GM10248 (cell line): Measurements from ENCODE around the gene SCGB1C2.

Experiments
- CTCF ChIA-PET: fragments of 300-600 bp; sonication (Branson Sonifier 250); formaldehyde crosslinking; extraction: SDS; loops from one replicate; lab custom pipeline; 2021; ENCODE audit warnings: antibody characterized with exemption; lab: Yijun Ruan, JAX
- POLR2A ChIA-PET: fragments of 350-650 bp; sonication (Branson Sonifier 250); formaldehyde crosslinking; extraction: SDS; loops from one replicate; lab custom pipeline; 2020; ENCODE audit warnings: antibody characterized with exemption; lab: Yijun Ruan, JAX
- DNase-seq: peaks from one replicate; pipeline ENCODE4 v3.0.0; 2012; ENCODE audit errors: extremely low spot score
- CTCF ChIP-seq: IDR thresholded peaks from 2 replicates; pipeline ENCODE4 v1.5.1; 2012; ENCODE audit warnings: mild to moderate bottlenecking, low read depth; ENCODE audit errors: extremely low read depth, missing control alignments, control extremely low read depth

Gene SCGB1C2

GRCh38 chr17:185445-186138 lies 48.2 kb downstream of the SCGB1C2 start:
- no peak for DNase-seq
- ChIA-PET CTCF (no interaction called here), POLR2A (no interaction called here)
- no peak for TF ChIP-seq CTCF

DNA sequence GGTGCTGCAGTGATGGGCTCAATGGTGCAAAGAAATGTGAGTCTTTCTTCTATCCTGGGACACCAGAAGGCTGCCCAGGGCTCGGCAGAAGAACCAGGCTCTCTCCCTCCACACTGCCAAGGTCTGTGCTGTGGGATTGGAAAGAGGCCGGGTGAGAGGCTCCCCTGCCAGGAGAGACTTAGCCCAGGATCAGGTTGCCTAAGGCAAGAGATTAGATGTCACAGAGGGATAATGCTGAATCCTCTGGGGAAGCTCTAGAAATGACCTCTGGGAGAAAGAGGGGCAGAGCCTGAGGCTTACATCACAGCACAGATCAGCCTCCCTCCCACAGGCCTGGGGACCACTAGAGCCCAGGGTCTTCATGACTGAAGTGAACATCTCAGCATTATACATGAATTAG lies 49.8 kb downstream of the SCGB1C2 start:
- DNase-seq = no peak
- CTCF ChIA-PET = no interaction called here
- no peak for TF ChIP-seq CTCF
- POLR2A ChIA-PET = no interaction called here
